GM12892 (cell line): ENCODE measurements around the gene PHKG2.

ENCODE experiments used
- POLR2A ChIP-seq: IDR thresholded peaks from 2 replicates; pipeline ENCODE4 v1.6.1; 2011; ENCODE audit warnings: low read depth, low read length, control low read depth
- TAF1 ChIP-seq: IDR thresholded peaks from 2 replicates; pipeline ENCODE4 v1.6.1; 2011; ENCODE audit warnings: low read depth, mild to moderate bottlenecking, control low read depth, low read length, borderline replicate concordance

DNA sequence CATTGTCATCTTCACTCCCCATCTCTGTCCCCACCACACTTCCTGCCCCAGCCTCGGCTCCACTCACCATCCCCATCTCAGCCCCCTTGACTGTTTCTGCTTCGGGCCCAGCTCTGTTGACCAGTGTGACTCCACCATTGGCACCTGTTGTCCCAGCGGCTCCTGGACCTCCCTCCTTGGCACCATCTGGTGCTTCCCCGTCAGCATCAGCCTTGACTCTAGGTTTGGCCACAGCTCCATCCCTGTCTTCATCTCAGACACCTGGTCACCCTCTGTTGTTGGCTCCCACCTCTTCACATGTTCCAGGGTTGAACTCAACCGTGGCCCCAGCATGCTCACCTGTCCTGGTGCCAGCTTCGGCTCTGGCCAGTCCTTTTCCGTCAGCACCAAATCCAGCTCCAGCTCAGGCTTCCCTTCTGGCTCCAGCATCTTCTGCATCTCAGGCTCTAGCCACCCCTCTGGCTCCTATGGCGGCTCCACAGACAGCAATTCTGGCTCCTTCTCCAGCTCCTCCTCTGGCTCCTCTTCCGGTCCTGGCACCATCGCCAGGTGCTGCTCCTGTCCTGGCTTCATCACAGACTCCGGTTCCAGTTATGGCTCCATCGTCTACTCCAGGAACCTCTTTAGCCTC, 24.4 kb upstream of the PHKG2 start:
- no peak for TF ChIP-seq POLR2A
- TF ChIP-seq TAF1, result no peak
